Measurements from ENCODE around the gene P3R3URF.

The P3R3URF gene

GRCh38 chr1:46131712-46132528 lies 44.4 kb downstream of the P3R3URF start:
- DNase-seq (ENCODE audit: low spot score), result peak; percentile 17

- no peak for DNase-seq (ENCODE audit: low spot score)
Measured at GRCh38 chr1:46131093-46131492, 45.2 kb downstream of the P3R3URF start.

GRCh38 chr1:46130606-46131005 lies 45.7 kb downstream of the P3R3URF start:
- DNase-seq (ENCODE audit: low spot score), result no peak

- no peak for DNase-seq (ENCODE audit: low spot score)
Measured at GRCh38 chr1:46130121-46130520, 46.2 kb downstream of the P3R3URF start.

GRCh38 chr1:46128344-46128743 lies 47.9 kb downstream of the P3R3URF start:
- DNase-seq (ENCODE audit: low spot score), result no peak
